ENCODE measurements around the gene IDI2. TPM values are rescaled to one million over a fixed set of nuclear protein-coding genes. Genes with fewer than 3 reads are reported as not detected.
"Not testable (repeated sequence)": the region's sequence is repeated elsewhere in the genome, so short reads cannot be mapped to it uniquely, and the experiment has no call there.

IDI2 gene
- not detected in 2 replicates for total RNA-seq

- no peak for DNase-seq (ENCODE audit: low read depth)
These were observed at the start of gene IDI2 for GRCh38 chr10:1025683-1026082. IDI2 (minus strand) TSS chr10:1025859; CDS start chr10:1024723, 1,136 bp downstream.

- DNase-seq (ENCODE audit: low read depth) = no peak
These were observed 49.2 kb upstream of the IDI2 start for GRCh38 chr10:1074748-1075308.

GRCh38 chr10:1074052-1074747, 48.5 kb upstream of the IDI2 start:
- no peak for DNase-seq (ENCODE audit: low read depth)

- no peak for DNase-seq (ENCODE audit: low read depth)
These were observed 45.3 kb upstream of the IDI2 start for GRCh38 chr10:1070919-1071318.

GRCh38 chr10:1068380-1069361, 43.0 kb upstream of the IDI2 start:
- no peak for DNase-seq (ENCODE audit: low read depth)

- DNase-seq (ENCODE audit: low read depth) = not testable (repeated sequence)
These were observed 41.1 kb upstream of the IDI2 start for GRCh38 chr10:1066734-1067133.

- DNase-seq (ENCODE audit: low read depth) = no peak
These were observed 39.2 kb upstream of the IDI2 start for GRCh38 chr10:1064964-1065247.

- DNase-seq (ENCODE audit: low read depth) = no peak
These were observed 37.7 kb upstream of the IDI2 start for GRCh38 chr10:1063232-1063865.

- DNase-seq (ENCODE audit: low read depth) = no peak
These were observed 36.5 kb upstream of the IDI2 start for GRCh38 chr10:1061930-1062774.

GRCh38 chr10:1059902-1060301, 34.2 kb upstream of the IDI2 start:
- no peak for DNase-seq (ENCODE audit: low read depth)

GRCh38 chr10:1058017-1058416, 32.4 kb upstream of the IDI2 start:
- DNase-seq (ENCODE audit: low read depth) = no peak

- no peak for DNase-seq (ENCODE audit: low read depth)
These were observed 31.5 kb upstream of the IDI2 start for GRCh38 chr10:1057106-1057657.

GRCh38 chr10:1056326-1057105, 30.9 kb upstream of the IDI2 start, which contains the start of gene WDR37:
WDR37 (plus strand) TSS chr10:1056385; CDS start chr10:1072156, 15,771 bp downstream.
- peak; percentile 89 for DNase-seq (ENCODE audit: low read depth)

- no peak for DNase-seq (ENCODE audit: low read depth)
These were observed 29.0 kb upstream of the IDI2 start for GRCh38 chr10:1054684-1055083.

GRCh38 chr10:1050554-1050953, 24.9 kb upstream of the IDI2 start:
- no peak for DNase-seq (ENCODE audit: low read depth)

- no peak for DNase-seq (ENCODE audit: low read depth)
These were observed 24.5 kb upstream of the IDI2 start for GRCh38 chr10:1050145-1050544.

- DNase-seq (ENCODE audit: low read depth) = peak; percentile 31
These were observed 23.8 kb upstream of the IDI2 start for GRCh38 chr10:1049425-1049958.

- DNase-seq (ENCODE audit: low read depth) = peak; percentile 94
These were observed 23.2 kb upstream of the IDI2 start, which contains the start of gene IDI1 for GRCh38 chr10:1048732-1049424. IDI1 (minus strand) TSS chr10:1049119; CDS start chr10:1049003, 116 bp downstream.

- no peak for DNase-seq (ENCODE audit: low read depth)
These were observed 22.7 kb upstream of the IDI2 start for GRCh38 chr10:1048349-1048731.

All from renal cortical epithelial cell (primary cell).